GM12891 (cell line): Measurements from ENCODE around the gene CLVS2.

Experiments
- PAX5 ChIP-seq: IDR thresholded peaks from 2 replicates; pipeline ENCODE4 v1.6.1; 2011; ENCODE audit warnings: low read length, moderate library complexity, mild to moderate bottlenecking; ENCODE audit not compliant: insufficient read depth, severe bottlenecking
- POLR2A ChIP-seq: IDR thresholded peaks from 2 replicates; pipeline ENCODE4 v1.6.1; 2011; ENCODE audit warnings: low read depth, low read length, control low read depth
- POLR2AphosphoS5 ChIP-seq: IDR thresholded peaks from 2 replicates; pipeline ENCODE4 v1.6.1; 2011; ENCODE audit warnings: low read depth, low read length, control low read depth
- TAF1 ChIP-seq: IDR thresholded peaks from 2 replicates; pipeline ENCODE4 v1.6.1; 2011; ENCODE audit warnings: low read depth, low read length, control low read depth

- TF ChIP-seq POLR2AphosphoS5 (no peak), POLR2A (no peak), TAF1 (no peak), PAX5 (no peak)
These were observed 1.8 kb upstream of the CLVS2 start for GRCh38 chr6:122994256-122994655.
